Neural progenitor cell (in vitro differentiated cells): ENCODE results near the gene POLDIP3. TPM values are rescaled to one million over a fixed set of nuclear protein-coding genes. Genes with fewer than 3 reads are reported as not detected.
"Not testable (repeated sequence)": the region's sequence is repeated elsewhere in the genome, so short reads cannot be mapped to it uniquely, and the experiment has no call there.

Experiments
- DNase-seq: peaks from one replicate; pipeline ENCODE4 v3.0.0-alpha.2; 2016; ENCODE audit warnings: low spot score
- H2AFZ ChIP-seq: fragments of 200-600 bp; sonication (generic); replicated peaks from 2 replicates; pipeline ENCODE4 v1.6.1; 2016; ENCODE audit warnings: antibody characterized with exemption
- H3F3A ChIP-seq: fragments of 200-600 bp; sonication (generic); 2 replicates; pipeline ENCODE4 v1.6.1; 2016; ENCODE audit warnings: antibody characterized with exemption, low read depth
- H3K27ac ChIP-seq: fragments of 200-600 bp; sonication (generic); 2 replicates; pipeline ENCODE4 v1.5.1; 2016; ENCODE audit warnings: mild to moderate bottlenecking
- H3K27me3 ChIP-seq: fragments of 200-600 bp; sonication (generic); 2 replicates; pipeline ENCODE4 v1.6.1; 2016; ENCODE audit warnings: mild to moderate bottlenecking, moderate library complexity
- H3K36me3 ChIP-seq: fragments of 200-600 bp; sonication (generic); 2 replicates; pipeline ENCODE4 v1.5.1; 2016
- H3K4me1 ChIP-seq: fragments of 200-600 bp; sonication (generic); 2 replicates; pipeline ENCODE4 v1.6.1; 2016; ENCODE audit warnings: mixed run types
- H3K4me2 ChIP-seq: fragments of 200-600 bp; sonication (generic); 2 replicates; pipeline ENCODE4 v1.6.1; 2016
- H3K4me3 ChIP-seq: fragments of 200-600 bp; sonication (generic); 2 replicates; pipeline ENCODE4 v1.5.1; 2016
- H3K79me2 ChIP-seq: fragments of 200-600 bp; sonication (generic); 2 replicates; pipeline ENCODE4 v1.6.1; 2016; ENCODE audit warnings: low read depth
- H3K9ac ChIP-seq: fragments of 200-600 bp; sonication (generic); 2 replicates; pipeline ENCODE4 v1.6.1; 2016
- H3K9me3 ChIP-seq: fragments of 200-600 bp; sonication (generic); 2 replicates; pipeline ENCODE4 v1.5.1; 2016; ENCODE audit warnings: low read depth
- H4K20me1 ChIP-seq: fragments of 200-600 bp; sonication (generic); 2 replicates; pipeline ENCODE4 v1.6.1; 2016; ENCODE audit warnings: low read depth
- H3K27ac Mint-ChIP-seq: 3 replicates; pipeline ENCODE4 v1.8.0; 2021; ENCODE audit warnings: mixed read lengths
- H3K27me3 Mint-ChIP-seq: 2 replicates; pipeline ENCODE4 v1.8.0; 2022; ENCODE audit warnings: low read depth, mild to moderate bottlenecking, inconsistent platforms, moderate library complexity, mixed read lengths; ENCODE audit not compliant: insufficient read depth
- H3K36me3 Mint-ChIP-seq: 3 replicates; pipeline ENCODE4 v1.8.0; 2021; ENCODE audit warnings: mixed read lengths
- H3K4me1 Mint-ChIP-seq: 3 replicates; pipeline ENCODE4 v1.8.0; 2021; ENCODE audit warnings: mixed read lengths
- H3K4me3 Mint-ChIP-seq: 3 replicates; pipeline ENCODE4 v1.8.0; 2021; ENCODE audit warnings: mild to moderate bottlenecking, moderate library complexity, mixed read lengths
- H3K9me3 Mint-ChIP-seq: 3 replicates; pipeline ENCODE4 v1.8.0; 2020; ENCODE audit warnings: mixed read lengths
- CTCF ChIP-seq: fragments of 200-600 bp; sonication (generic); IDR thresholded peaks from 2 replicates; pipeline ENCODE4 v1.5.1; 2017; ENCODE audit warnings: antibody characterized with exemption, mild to moderate bottlenecking
- EZH2 ChIP-seq: fragments of 200-600 bp; sonication (generic); IDR thresholded peaks from 2 replicates; pipeline ENCODE4 v1.6.1; 2017; ENCODE audit warnings: antibody characterized with exemption, mild to moderate bottlenecking, moderate library complexity
- EZH2phosphoT487 ChIP-seq: fragments of 200-600 bp; sonication (generic); IDR thresholded peaks from 2 replicates; pipeline ENCODE4 v1.6.1; 2017; ENCODE audit warnings: antibody characterized with exemption
- total RNA-seq: library from RNA; depleted of rRNA; stranded (reverse); fragments of >200 nt; gene quantifications from 2 replicates; pipeline ENCODE4 v1.2.3, GENCODE V29; 2015; ENCODE audit warnings: low replicate concordance

POLDIP3 gene
- total RNA-seq, 1 donor from 2014 or later = 37.8 TPM

- H3K27ac ChIP-seq = no peak overlapping the region
- H3F3A ChIP-seq = peaks cover 31% of the 10 kb centered on the region
- peaks cover 14% of the 10 kb centered on the region for H3K27me3 Mint-ChIP-seq
- H3K36me3 ChIP-seq = no peaks in the 10 kb centered on the region
- peaks cover 30% of the 10 kb centered on the region for H3K4me1 Mint-ChIP-seq
- peaks cover 3% of the 10 kb centered on the region for H4K20me1 ChIP-seq
- no peak overlapping the region for H3K4me2 ChIP-seq
- H3K4me3 Mint-ChIP-seq = no peak overlapping the region
- no peaks in the 10 kb centered on the region for H3K27me3 ChIP-seq
- TF ChIP-seq EZH2phosphoT487 (no peak), CTCF (no peak), EZH2 (no peak)
- H3K36me3 Mint-ChIP-seq = peaks cover 5% of the 10 kb centered on the region
- no peaks in the 10 kb centered on the region for H3K9me3 Mint-ChIP-seq
- DNase-seq = no peak
- H3K4me1 ChIP-seq = peaks cover 3% of the 10 kb centered on the region
- no peak overlapping the region for H2AFZ ChIP-seq
- H3K79me2 ChIP-seq = no peaks in the 10 kb centered on the region
- no peak overlapping the region for H3K27ac Mint-ChIP-seq
- no peak overlapping the region for H3K4me3 ChIP-seq
- H3K9me3 ChIP-seq = no peaks in the 10 kb centered on the region
- no peak overlapping the region for H3K9ac ChIP-seq
Observed at GRCh38 chr22:42620084-42620483, 5.4 kb upstream of the POLDIP3 start.

- no peak for DNase-seq
- no peaks in the 10 kb centered on the region for H3K27me3 ChIP-seq
- H4K20me1 ChIP-seq = peaks cover 3% of the 10 kb centered on the region
- no peak for TF ChIP-seq EZH2
- no peak for TF ChIP-seq CTCF
- TF ChIP-seq EZH2phosphoT487 = no peak
- H3K27ac Mint-ChIP-seq = no peak overlapping the region
- peaks cover 14% of the 10 kb centered on the region for H3K27me3 Mint-ChIP-seq
- H3K4me2 ChIP-seq = no peak overlapping the region
- H3K79me2 ChIP-seq = no peaks in the 10 kb centered on the region
- H3K9me3 Mint-ChIP-seq = no peaks in the 10 kb centered on the region
- H3K36me3 Mint-ChIP-seq = peaks cover 5% of the 10 kb centered on the region
- H3K4me1 ChIP-seq = peaks cover 3% of the 10 kb centered on the region
- H3F3A ChIP-seq = peaks cover 34% of the 10 kb centered on the region
- no peak overlapping the region for H3K9ac ChIP-seq
- no peaks in the 10 kb centered on the region for H3K36me3 ChIP-seq
- no peak overlapping the region for H2AFZ ChIP-seq
- no peaks in the 10 kb centered on the region for H3K9me3 ChIP-seq
- H3K4me1 Mint-ChIP-seq = peaks cover 33% of the 10 kb centered on the region
- H3K27ac ChIP-seq = no peak overlapping the region
- no peak overlapping the region for H3K4me3 Mint-ChIP-seq
- H3K4me3 ChIP-seq = no peak overlapping the region
Observed at GRCh38 chr22:42619261-42620063, 4.8 kb upstream of the POLDIP3 start.

- no peak for DNase-seq
- H3K27ac ChIP-seq = no peak overlapping the region
Observed at GRCh38 chr22:42617155-42617983, 2.7 kb upstream of the POLDIP3 start.

GRCh38 chr22:42615860-42616175 is 1.1 kb upstream of the POLDIP3 start:
- H3K79me2 ChIP-seq = peaks cover 36% of the 10 kb centered on the region
- not testable (repeated sequence) for H2AFZ ChIP-seq, H3K27me3 ChIP-seq, H3K9ac ChIP-seq, H3K36me3 ChIP-seq, H3K9me3 Mint-ChIP-seq, H3K27me3 Mint-ChIP-seq, H3K9me3 ChIP-seq, DNase-seq
- peak overlapping the region; percentile 96 for H3K4me3 ChIP-seq
- Mint-ChIP-seq H3K4me1 (peaks cover 50% of the 10 kb centered on the region), H3K4me3 (peak overlapping the region; percentile 94), H3K36me3 (peaks cover 16% of the 10 kb centered on the region), H3K27ac (peak overlapping the region; percentile 100)
- peaks cover 39% of the 10 kb centered on the region for H3F3A ChIP-seq
- H3K27ac ChIP-seq = peak overlapping the region; percentile 99
- peak overlapping the region; percentile 83 for H3K4me2 ChIP-seq
- peaks cover 13% of the 10 kb centered on the region for H3K4me1 ChIP-seq
- peaks cover 32% of the 10 kb centered on the region for H4K20me1 ChIP-seq

More at GRCh38 chr22:42617155-42617983, 2.7 kb upstream of the POLDIP3 start:
- Histone ChIP-seq H3K4me3 (no peak overlapping the region), H3K4me2 (no peak overlapping the region), H3K36me3 (no peaks in the 10 kb centered on the region), H4K20me1 (peaks cover 20% of the 10 kb centered on the region), H3K9ac (no peak overlapping the region), H3F3A (peaks cover 46% of the 10 kb centered on the region), H3K9me3 (no peaks in the 10 kb centered on the region), H3K4me1 (peaks cover 13% of the 10 kb centered on the region), H3K79me2 (peaks cover 21% of the 10 kb centered on the region), H2AFZ (no peak overlapping the region), H3K27me3 (no peaks in the 10 kb centered on the region)
- Mint-ChIP-seq H3K9me3 (no peaks in the 10 kb centered on the region), H3K4me1 (peaks cover 47% of the 10 kb centered on the region), H3K36me3 (peaks cover 11% of the 10 kb centered on the region), H3K4me3 (peak overlapping the region; percentile 48), H3K27ac (peak overlapping the region; percentile 59), H3K27me3 (peaks cover 9% of the 10 kb centered on the region)
- TF ChIP-seq CTCF = no peak
- TF ChIP-seq EZH2 = no peak
- no peak for TF ChIP-seq EZH2phosphoT487
